H9 (cell line): ENCODE results near the gene CCDC78. TPM values are rescaled to one million over a fixed set of nuclear protein-coding genes. Genes with fewer than 3 reads are reported as not detected.

Experiments
- DNase-seq: peaks from one replicate; pipeline ENCODE4 v3.0.0-alpha.2; 2017
- H2AFZ ChIP-seq: one replicate; pipeline ENCODE4 v1.6.1; 2013; ENCODE audit warnings: mild to moderate bottlenecking, low read length, control low read depth, moderate library complexity
- H2AK5ac ChIP-seq: 2 replicates; pipeline ENCODE4 v1.6.1; 2013; ENCODE audit warnings: low read length, control low read depth, mixed read lengths; ENCODE audit not compliant: insufficient read length
- H2BK120ac ChIP-seq: one replicate; pipeline ENCODE4 v1.6.1; 2013; ENCODE audit warnings: low read depth, mild to moderate bottlenecking, low read length, control low read depth, inconsistent platforms; ENCODE audit not compliant: poor library complexity, severe bottlenecking
- H2BK12ac ChIP-seq: 2 replicates; pipeline ENCODE4 v1.6.1; 2013; ENCODE audit warnings: low read length, control low read depth, mixed read lengths, low read depth; ENCODE audit not compliant: insufficient read length
- H2BK15ac ChIP-seq: 2 replicates; pipeline ENCODE4 v1.6.1; 2013; ENCODE audit warnings: low read depth, low read length, control low read depth
- H2BK20ac ChIP-seq: one replicate; pipeline ENCODE4 v1.6.1; 2013; ENCODE audit warnings: low read depth, mild to moderate bottlenecking, low read length, control low read depth, inconsistent platforms; ENCODE audit not compliant: poor library complexity, severe bottlenecking
- H2BK5ac ChIP-seq: 2 replicates; pipeline ENCODE4 v1.6.1; 2013; ENCODE audit warnings: low read length, control low read depth, mixed read lengths; ENCODE audit not compliant: insufficient read length
- H3K14ac ChIP-seq: 2 replicates; pipeline ENCODE4 v1.6.1; 2013; ENCODE audit warnings: low read length, control low read depth; ENCODE audit not compliant: insufficient read depth
- H3K18ac ChIP-seq: 2 replicates; pipeline ENCODE4 v1.6.1; 2013; ENCODE audit warnings: low read depth, mild to moderate bottlenecking, mixed read lengths, low read length, control low read depth; ENCODE audit not compliant: insufficient read length
- H3K23ac ChIP-seq: 2 replicates; pipeline ENCODE4 v1.6.1; 2013; ENCODE audit warnings: low read length, control low read depth, mixed read lengths, low read depth; ENCODE audit not compliant: insufficient read length
- H3K23me2 ChIP-seq: 2 replicates; pipeline ENCODE4 v1.6.1; 2013; ENCODE audit warnings: low read depth, mild to moderate bottlenecking, mixed read lengths, low read length, control low read depth; ENCODE audit not compliant: insufficient read length, poor library complexity, severe bottlenecking
- H3K27ac ChIP-seq: 2 replicates; pipeline ENCODE4 v1.5.1; 2013; ENCODE audit warnings: low read length, control low read depth, mixed read lengths, low read depth; ENCODE audit not compliant: insufficient read length
- H3K27me3 ChIP-seq: 2 replicates; pipeline ENCODE4 v1.6.1; 2013; ENCODE audit warnings: low read length, control low read depth, inconsistent platforms; ENCODE audit not compliant: insufficient read depth
- H3K4ac ChIP-seq: 2 replicates; pipeline ENCODE4 v1.6.1; 2013; ENCODE audit warnings: low read depth, mild to moderate bottlenecking, control low read depth, inconsistent platforms, low read length, moderate library complexity
- H3K4me1 ChIP-seq: 2 replicates; pipeline ENCODE4 v1.6.1; 2013; ENCODE audit warnings: low read length, control low read depth, inconsistent platforms; ENCODE audit not compliant: insufficient read depth
- H3K4me2 ChIP-seq: 2 replicates; pipeline ENCODE4 v1.6.1; 2013; ENCODE audit warnings: low read length, control low read depth, mixed read lengths; ENCODE audit not compliant: insufficient read length, insufficient read depth
- H3K56ac ChIP-seq: 2 replicates; pipeline ENCODE4 v1.6.1; 2013; ENCODE audit warnings: low read depth, mild to moderate bottlenecking, mixed read lengths, low read length, control low read depth; ENCODE audit not compliant: insufficient read length
- H3K79me1 ChIP-seq: 2 replicates; pipeline ENCODE4 v1.6.1; 2013; ENCODE audit warnings: low read depth, mild to moderate bottlenecking, moderate library complexity, low read length, control low read depth, inconsistent platforms; ENCODE audit not compliant: insufficient read depth, poor library complexity, severe bottlenecking
- H3K79me2 ChIP-seq: 2 replicates; pipeline ENCODE4 v1.6.1; 2013; ENCODE audit warnings: low read length, control low read depth, inconsistent platforms; ENCODE audit not compliant: insufficient read depth
- H3K9ac ChIP-seq: 2 replicates; pipeline ENCODE4 v1.6.1; 2013; ENCODE audit warnings: low read length, control low read depth, mixed read lengths; ENCODE audit not compliant: insufficient read length; ENCODE audit errors: extremely low read depth
- H3K9me3 ChIP-seq: one replicate; pipeline ENCODE4 v1.6.1; 2013; ENCODE audit warnings: low read depth, low read length, inconsistent platforms; ENCODE audit not compliant: control insufficient read depth
- H3T11ph ChIP-seq: one replicate; pipeline ENCODE4 v1.6.1; 2013; ENCODE audit warnings: mild to moderate bottlenecking, low read length, control low read depth, inconsistent platforms
- H4K20me1 ChIP-seq: one replicate; pipeline ENCODE4 v1.6.1; 2013; ENCODE audit not compliant: control insufficient read depth, insufficient read length, insufficient read depth
- H4K5ac ChIP-seq: 2 replicates; pipeline ENCODE4 v1.6.1; 2013; ENCODE audit warnings: low read depth, mild to moderate bottlenecking, mixed read lengths, low read length, control low read depth; ENCODE audit not compliant: insufficient read length
- H4K8ac ChIP-seq: replicated peaks from 2 replicates; pipeline ENCODE4 v1.6.1; 2013; ENCODE audit warnings: low read length, control low read depth, mixed read lengths, low read depth; ENCODE audit not compliant: insufficient read length
- H4K91ac ChIP-seq: 2 replicates; pipeline ENCODE4 v1.6.1; 2013; ENCODE audit warnings: low read depth, mild to moderate bottlenecking, moderate library complexity, mixed read lengths, low read length, control low read depth; ENCODE audit not compliant: insufficient read length
- H3K27ac Mint-ChIP-seq, 3 experiments: 2 replicates in 2 of 3; 3 replicates in 1 of 3; pipeline ENCODE4 v1.8.0; 2020 to 2021; ENCODE audit warnings: mixed read lengths in 3 of 3, mild to moderate bottlenecking in 1 of 3, moderate library complexity in 1 of 3
- H3K27me3 Mint-ChIP-seq: 2 replicates; pipeline ENCODE4 v1.8.0; 2021; ENCODE audit warnings: low read depth, mild to moderate bottlenecking, moderate library complexity, mixed read lengths
- H3K36me3 Mint-ChIP-seq, 3 experiments: 2 replicates in 2 of 3; 3 replicates in 1 of 3; pipeline ENCODE4 v1.8.0; 2020 to 2021; ENCODE audit warnings: low read depth in 3 of 3, mixed read lengths in 3 of 3; ENCODE audit not compliant: insufficient read depth in 1 of 3
- H3K4me1 Mint-ChIP-seq, 2 experiments: 2 replicates each; pipeline ENCODE4 v1.8.0; 2020; ENCODE audit warnings: mixed read lengths in 2 of 2
- H3K4me3 Mint-ChIP-seq, 2 experiments: 2 replicates in 1 of 2; 3 replicates in 1 of 2; pipeline ENCODE4 v1.8.0; 2020 to 2021; ENCODE audit warnings: mild to moderate bottlenecking in 2 of 2, mixed read lengths in 2 of 2, moderate library complexity in 1 of 2
- H3K9me3 Mint-ChIP-seq, 2 experiments: 2 replicates in 1 of 2; 3 replicates in 1 of 2; pipeline ENCODE4 v1.8.0; 2020; ENCODE audit warnings: mild to moderate bottlenecking in 2 of 2, mixed read lengths in 2 of 2, moderate library complexity in 1 of 2
- WGBS: extraction: QIAGEN DNeasy Blood & Tissue Kit; methylation state at CpG from one replicate; pipeline ENCODE4 v1.1.7; 2013; ENCODE audit warnings: missing lambda C conversion rate, low lambda C conversion rate, mixed read lengths; ENCODE audit not compliant: insufficient read length; ENCODE audit errors: extremely low coverage; 5-methylcytosine and 5-hydroxymethylcytosine counted together
- total RNA-seq: library from RNA; stranded (reverse); gene quantifications from 2 replicates; pipeline ENCODE4 v1.2.1, GENCODE V29; 2021
- TF ChIP-seq, protein P1 (sequence below): fragments of 200-600 bp; sonication (generic); conservative IDR thresholded peaks from 3 replicates; pipeline ENCODE4 v1.8.0; 2021; ENCODE audit warnings: antibody characterized with exemption, mild to moderate bottlenecking

The CCDC78 gene
- total RNA-seq, 1 experiment from 2014 or later, result 12.1 TPM

DNA sequence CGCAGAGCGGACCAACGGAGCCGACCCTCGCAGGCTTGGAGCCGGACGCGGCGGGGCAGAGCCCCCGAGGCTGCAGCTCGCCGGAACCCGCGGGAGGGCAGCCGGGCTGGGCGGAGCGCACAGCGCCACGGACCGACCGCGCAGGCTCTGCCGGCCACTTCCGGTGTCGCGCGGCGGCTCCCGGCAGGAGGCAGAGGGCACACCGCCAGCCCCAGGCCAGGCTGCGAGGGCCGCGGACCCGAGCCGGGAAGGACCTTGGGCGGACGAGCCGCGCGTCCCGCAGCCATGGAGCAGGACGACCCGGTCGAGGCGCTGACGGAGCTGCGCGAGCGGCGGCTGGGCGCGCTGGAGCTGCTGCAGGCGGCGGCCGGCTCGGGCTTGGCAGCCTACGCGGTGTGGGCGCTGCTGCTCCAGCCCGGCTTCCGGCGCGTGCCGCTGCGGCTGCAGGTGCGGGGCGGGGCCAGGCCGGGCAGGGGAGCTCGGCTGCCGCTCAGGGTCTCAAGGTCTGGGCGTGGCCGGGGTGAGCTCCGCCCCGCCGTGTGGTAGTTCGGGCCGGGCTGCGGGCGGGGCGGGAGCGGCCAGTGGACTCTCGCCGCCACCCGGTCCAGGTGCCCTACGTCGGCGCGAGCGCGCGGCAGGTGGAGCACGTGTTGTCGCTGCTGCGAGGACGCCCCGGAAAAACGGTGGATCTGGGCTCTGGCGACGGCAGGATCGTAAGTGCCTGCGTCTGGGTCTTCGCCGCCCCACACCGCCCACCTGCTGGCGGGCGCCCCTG lies 5.1 kb downstream of the CCDC78 start, which contains the start of gene ANTKMT:
ANTKMT (plus strand) TSS at position 157 of the 775 bp plus-strand sequence; CDS start at position 286, 129 bp downstream.
- WGBS, result no CpG with 5 or more reads among the region's 106 CpGs
- no peak within 1 kb of the TSS for H4K5ac ChIP-seq
- H4K8ac ChIP-seq, result no peak within 1 kb of the TSS
- H2BK12ac ChIP-seq, result no peak within 1 kb of the TSS
- peak within 1 kb of the TSS; percentile 59 for H3K4me2 ChIP-seq
- Mint-ChIP-seq H3K27ac (peak within 1 kb of the TSS in 1 of 3 experiments; percentile 79; a peak in 2 of 7 replicates), H3K4me3 (peak within 1 kb of the TSS; percentile 72 to 88), H3K27me3 (peaks cover 33% of the 10 kb centered on the region), H3K36me3 (peaks cover 0 to 5% (median 3%) of the 10 kb centered on the region in 3 experiments; a peak in 1 of 7 replicates), H3K9me3 (no peaks in the 10 kb centered on the region), H3K4me1 (peaks cover 11 to 23% of the 10 kb centered on the region in 2 experiments)
- no peak within 1 kb of the TSS for H2AFZ ChIP-seq
- H4K20me1 ChIP-seq, result no peaks in the 10 kb centered on the region
- no peak within 1 kb of the TSS for H3K23ac ChIP-seq
- no peak within 1 kb of the TSS for H3T11ph ChIP-seq
- no peaks in the 10 kb centered on the region for H3K27me3 ChIP-seq
- H2AK5ac ChIP-seq, result no peak within 1 kb of the TSS
- H3K4me1 ChIP-seq, result no peaks in the 10 kb centered on the region
- peaks cover 2% of the 10 kb centered on the region for H3K23me2 ChIP-seq
- no peak within 1 kb of the TSS for H3K27ac ChIP-seq
- H3K56ac ChIP-seq, result no peak within 1 kb of the TSS
- H2BK15ac ChIP-seq, result no peak within 1 kb of the TSS
- H2BK120ac ChIP-seq, result no peak within 1 kb of the TSS
- no peaks in the 10 kb centered on the region for H3K79me1 ChIP-seq
- H4K91ac ChIP-seq, result no peak within 1 kb of the TSS
- H2BK20ac ChIP-seq, result no peak within 1 kb of the TSS
- no peaks in the 10 kb centered on the region for H3K79me2 ChIP-seq
- no peak within 1 kb of the TSS for H3K4ac ChIP-seq
- DNase-seq, result peak; percentile 94
- H3K18ac ChIP-seq, result peak within 1 kb of the TSS; percentile 80
- H3K14ac ChIP-seq, result peak within 1 kb of the TSS; percentile 95; the same call in 1 of the 2 replicates
- H3K9ac ChIP-seq, result peak within 1 kb of the TSS; percentile 57
- no peak within 1 kb of the TSS for H2BK5ac ChIP-seq
- TF ChIP-seq, protein P1, sequence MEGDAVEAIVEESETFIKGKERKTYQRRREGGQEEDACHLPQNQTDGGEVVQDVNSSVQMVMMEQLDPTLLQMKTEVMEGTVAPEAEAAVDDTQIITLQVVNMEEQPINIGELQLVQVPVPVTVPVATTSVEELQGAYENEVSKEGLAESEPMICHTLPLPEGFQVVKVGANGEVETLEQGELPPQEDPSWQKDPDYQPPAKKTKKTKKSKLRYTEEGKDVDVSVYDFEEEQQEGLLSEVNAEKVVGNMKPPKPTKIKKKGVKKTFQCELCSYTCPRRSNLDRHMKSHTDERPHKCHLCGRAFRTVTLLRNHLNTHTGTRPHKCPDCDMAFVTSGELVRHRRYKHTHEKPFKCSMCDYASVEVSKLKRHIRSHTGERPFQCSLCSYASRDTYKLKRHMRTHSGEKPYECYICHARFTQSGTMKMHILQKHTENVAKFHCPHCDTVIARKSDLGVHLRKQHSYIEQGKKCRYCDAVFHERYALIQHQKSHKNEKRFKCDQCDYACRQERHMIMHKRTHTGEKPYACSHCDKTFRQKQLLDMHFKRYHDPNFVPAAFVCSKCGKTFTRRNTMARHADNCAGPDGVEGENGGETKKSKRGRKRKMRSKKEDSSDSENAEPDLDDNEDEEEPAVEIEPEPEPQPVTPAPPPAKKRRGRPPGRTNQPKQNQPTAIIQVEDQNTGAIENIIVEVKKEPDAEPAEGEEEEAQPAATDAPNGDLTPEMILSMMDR, result no peak; the same call in 2 of the 3 replicates
- no peaks in the 10 kb centered on the region for H3K9me3 ChIP-seq
